H9 (cell line): ENCODE results near the gene TANK. TPM values are rescaled to one million over a fixed set of nuclear protein-coding genes. Genes with fewer than 3 reads are reported as not detected.
A peak's percentile ranks its signal among the peaks of the same experiment; 100 is the strongest.

Experiments used
- DNase-seq: peaks from one replicate; pipeline ENCODE4 v3.0.0-alpha.2; 2017
- H2AFZ ChIP-seq: one replicate; pipeline ENCODE4 v1.6.1; 2013; ENCODE audit warnings: mild to moderate bottlenecking, low read length, control low read depth, moderate library complexity
- H2AK5ac ChIP-seq: 2 replicates; pipeline ENCODE4 v1.6.1; 2013; ENCODE audit warnings: low read length, control low read depth, mixed read lengths; ENCODE audit not compliant: insufficient read length
- H2BK120ac ChIP-seq: one replicate; pipeline ENCODE4 v1.6.1; 2013; ENCODE audit warnings: low read depth, mild to moderate bottlenecking, low read length, control low read depth, inconsistent platforms; ENCODE audit not compliant: poor library complexity, severe bottlenecking
- H2BK12ac ChIP-seq: 2 replicates; pipeline ENCODE4 v1.6.1; 2013; ENCODE audit warnings: low read length, control low read depth, mixed read lengths, low read depth; ENCODE audit not compliant: insufficient read length
- H2BK15ac ChIP-seq: 2 replicates; pipeline ENCODE4 v1.6.1; 2013; ENCODE audit warnings: low read depth, low read length, control low read depth
- H2BK20ac ChIP-seq: one replicate; pipeline ENCODE4 v1.6.1; 2013; ENCODE audit warnings: low read depth, mild to moderate bottlenecking, low read length, control low read depth, inconsistent platforms; ENCODE audit not compliant: poor library complexity, severe bottlenecking
- H2BK5ac ChIP-seq: 2 replicates; pipeline ENCODE4 v1.6.1; 2013; ENCODE audit warnings: low read length, control low read depth, mixed read lengths; ENCODE audit not compliant: insufficient read length
- H3K14ac ChIP-seq: 2 replicates; pipeline ENCODE4 v1.6.1; 2013; ENCODE audit warnings: low read length, control low read depth; ENCODE audit not compliant: insufficient read depth
- H3K18ac ChIP-seq: 2 replicates; pipeline ENCODE4 v1.6.1; 2013; ENCODE audit warnings: low read depth, mild to moderate bottlenecking, mixed read lengths, low read length, control low read depth; ENCODE audit not compliant: insufficient read length
- H3K23ac ChIP-seq: 2 replicates; pipeline ENCODE4 v1.6.1; 2013; ENCODE audit warnings: low read length, control low read depth, mixed read lengths, low read depth; ENCODE audit not compliant: insufficient read length
- H3K23me2 ChIP-seq: 2 replicates; pipeline ENCODE4 v1.6.1; 2013; ENCODE audit warnings: low read depth, mild to moderate bottlenecking, mixed read lengths, low read length, control low read depth; ENCODE audit not compliant: insufficient read length, poor library complexity, severe bottlenecking
- H3K27ac ChIP-seq: 2 replicates; pipeline ENCODE4 v1.5.1; 2013; ENCODE audit warnings: low read length, control low read depth, mixed read lengths, low read depth; ENCODE audit not compliant: insufficient read length
- H3K27me3 ChIP-seq: 2 replicates; pipeline ENCODE4 v1.6.1; 2013; ENCODE audit warnings: low read length, control low read depth, inconsistent platforms; ENCODE audit not compliant: insufficient read depth
- H3K4ac ChIP-seq: 2 replicates; pipeline ENCODE4 v1.6.1; 2013; ENCODE audit warnings: low read depth, mild to moderate bottlenecking, control low read depth, inconsistent platforms, low read length, moderate library complexity
- H3K4me1 ChIP-seq: 2 replicates; pipeline ENCODE4 v1.6.1; 2013; ENCODE audit warnings: low read length, control low read depth, inconsistent platforms; ENCODE audit not compliant: insufficient read depth
- H3K4me2 ChIP-seq: 2 replicates; pipeline ENCODE4 v1.6.1; 2013; ENCODE audit warnings: low read length, control low read depth, mixed read lengths; ENCODE audit not compliant: insufficient read length, insufficient read depth
- H3K56ac ChIP-seq: 2 replicates; pipeline ENCODE4 v1.6.1; 2013; ENCODE audit warnings: low read depth, mild to moderate bottlenecking, mixed read lengths, low read length, control low read depth; ENCODE audit not compliant: insufficient read length
- H3K79me1 ChIP-seq: 2 replicates; pipeline ENCODE4 v1.6.1; 2013; ENCODE audit warnings: low read depth, mild to moderate bottlenecking, moderate library complexity, low read length, control low read depth, inconsistent platforms; ENCODE audit not compliant: insufficient read depth, poor library complexity, severe bottlenecking
- H3K79me2 ChIP-seq: 2 replicates; pipeline ENCODE4 v1.6.1; 2013; ENCODE audit warnings: low read length, control low read depth, inconsistent platforms; ENCODE audit not compliant: insufficient read depth
- H3K9ac ChIP-seq: 2 replicates; pipeline ENCODE4 v1.6.1; 2013; ENCODE audit warnings: low read length, control low read depth, mixed read lengths; ENCODE audit not compliant: insufficient read length; ENCODE audit errors: extremely low read depth
- H3K9me3 ChIP-seq: one replicate; pipeline ENCODE4 v1.6.1; 2013; ENCODE audit warnings: low read depth, low read length, inconsistent platforms; ENCODE audit not compliant: control insufficient read depth
- H3T11ph ChIP-seq: one replicate; pipeline ENCODE4 v1.6.1; 2013; ENCODE audit warnings: mild to moderate bottlenecking, low read length, control low read depth, inconsistent platforms
- H4K20me1 ChIP-seq: one replicate; pipeline ENCODE4 v1.6.1; 2013; ENCODE audit not compliant: control insufficient read depth, insufficient read length, insufficient read depth
- H4K5ac ChIP-seq: 2 replicates; pipeline ENCODE4 v1.6.1; 2013; ENCODE audit warnings: low read depth, mild to moderate bottlenecking, mixed read lengths, low read length, control low read depth; ENCODE audit not compliant: insufficient read length
- H4K8ac ChIP-seq: replicated peaks from 2 replicates; pipeline ENCODE4 v1.6.1; 2013; ENCODE audit warnings: low read length, control low read depth, mixed read lengths, low read depth; ENCODE audit not compliant: insufficient read length
- H4K91ac ChIP-seq: 2 replicates; pipeline ENCODE4 v1.6.1; 2013; ENCODE audit warnings: low read depth, mild to moderate bottlenecking, moderate library complexity, mixed read lengths, low read length, control low read depth; ENCODE audit not compliant: insufficient read length
- H3K27ac Mint-ChIP-seq, 3 experiments: 2 replicates in 2 of 3; 3 replicates in 1 of 3; pipeline ENCODE4 v1.8.0; 2020 to 2021; ENCODE audit warnings: mixed read lengths in 3 of 3, mild to moderate bottlenecking in 1 of 3, moderate library complexity in 1 of 3
- H3K27me3 Mint-ChIP-seq: 2 replicates; pipeline ENCODE4 v1.8.0; 2021; ENCODE audit warnings: low read depth, mild to moderate bottlenecking, moderate library complexity, mixed read lengths
- H3K36me3 Mint-ChIP-seq, 3 experiments: 2 replicates in 2 of 3; 3 replicates in 1 of 3; pipeline ENCODE4 v1.8.0; 2020 to 2021; ENCODE audit warnings: low read depth in 3 of 3, mixed read lengths in 3 of 3; ENCODE audit not compliant: insufficient read depth in 1 of 3
- H3K4me1 Mint-ChIP-seq, 2 experiments: 2 replicates each; pipeline ENCODE4 v1.8.0; 2020; ENCODE audit warnings: mixed read lengths in 2 of 2
- H3K4me3 Mint-ChIP-seq, 2 experiments: 2 replicates in 1 of 2; 3 replicates in 1 of 2; pipeline ENCODE4 v1.8.0; 2020 to 2021; ENCODE audit warnings: mild to moderate bottlenecking in 2 of 2, mixed read lengths in 2 of 2, moderate library complexity in 1 of 2
- H3K9me3 Mint-ChIP-seq, 2 experiments: 2 replicates in 1 of 2; 3 replicates in 1 of 2; pipeline ENCODE4 v1.8.0; 2020; ENCODE audit warnings: mild to moderate bottlenecking in 2 of 2, mixed read lengths in 2 of 2, moderate library complexity in 1 of 2
- CTCF ChIP-seq: fragments of 200-600 bp; sonication (generic); conservative IDR thresholded peaks from 3 replicates; pipeline ENCODE4 v1.8.0; 2021; ENCODE audit warnings: antibody characterized with exemption, mild to moderate bottlenecking
- WGBS: extraction: QIAGEN DNeasy Blood & Tissue Kit; methylation state at CpG from one replicate; pipeline ENCODE4 v1.1.7; 2013; ENCODE audit warnings: missing lambda C conversion rate, low lambda C conversion rate, mixed read lengths; ENCODE audit not compliant: insufficient read length; ENCODE audit errors: extremely low coverage; 5-methylcytosine and 5-hydroxymethylcytosine counted together
- total RNA-seq: library from RNA; stranded (reverse); gene quantifications from 2 replicates; pipeline ENCODE4 v1.2.1, GENCODE V29; 2021

Gene TANK
- total RNA-seq, 1 experiment from 2014 or later: 23.9 TPM

- H3K27me3 Mint-ChIP-seq: no peaks in the 10 kb centered on the region
- Histone ChIP-seq H3K18ac (no peak overlapping the region), H3K4me2 (no peak overlapping the region), H2AFZ (no peak overlapping the region), H3K56ac (no peak overlapping the region), H4K5ac (no peak overlapping the region), H4K91ac (no peak overlapping the region), H4K20me1 (no peaks in the 10 kb centered on the region), H2AK5ac (no peak overlapping the region), H3K9me3 (no peaks in the 10 kb centered on the region), H3K79me2 (no peaks in the 10 kb centered on the region), H2BK15ac (no peak overlapping the region), H4K8ac (no peak overlapping the region), H3K27me3 (no peaks in the 10 kb centered on the region), H2BK5ac (no peak overlapping the region), H2BK20ac (no peak overlapping the region), H3K9ac (no peak overlapping the region), H3T11ph (no peak overlapping the region), H3K23ac (no peak overlapping the region), H3K4me1 (peaks cover 2% of the 10 kb centered on the region; the same call in 1 of the 2 replicates), H2BK120ac (no peak overlapping the region), H3K23me2 (no peaks in the 10 kb centered on the region), H3K79me1 (no peaks in the 10 kb centered on the region), H3K27ac (no peak overlapping the region), H3K4ac (no peak overlapping the region), H3K14ac (no peak overlapping the region), H2BK12ac (no peak overlapping the region)
- H3K4me3 Mint-ChIP-seq: 0 out of 5 replicates have a peak overlapping the region, but pooled peaks of 1 of the 2 experiments have one; percentile 4
- TF ChIP-seq CTCF: no peak
- no peaks in the 10 kb centered on the region for H3K9me3 Mint-ChIP-seq
- no peak overlapping the region; a peak in 1 of 7 replicates for H3K27ac Mint-ChIP-seq
- no peak for DNase-seq
- H3K36me3 Mint-ChIP-seq: no peaks in the 10 kb centered on the region
- peaks cover 17 to 20% of the 10 kb centered on the region in 2 experiments for H3K4me1 Mint-ChIP-seq
- no CpG with 5 or more reads among the region's 2 CpGs for WGBS
Measured at GRCh38 chr2:161111531-161111930, 48.7 kb upstream of the TANK start.
